HG02943 (cell line): ENCODE results near the gene MPRIP.

Experiments
- ATAC-seq: cut with Tn5 transposase; IDR thresholded peaks from one replicate; pipeline ENCODE4 v1.9.1; 2021; ENCODE audit warnings: mild to moderate bottlenecking, low read depth, moderate library complexity; ENCODE audit not compliant: unreplicated experiment

Gene MPRIP

DNA sequence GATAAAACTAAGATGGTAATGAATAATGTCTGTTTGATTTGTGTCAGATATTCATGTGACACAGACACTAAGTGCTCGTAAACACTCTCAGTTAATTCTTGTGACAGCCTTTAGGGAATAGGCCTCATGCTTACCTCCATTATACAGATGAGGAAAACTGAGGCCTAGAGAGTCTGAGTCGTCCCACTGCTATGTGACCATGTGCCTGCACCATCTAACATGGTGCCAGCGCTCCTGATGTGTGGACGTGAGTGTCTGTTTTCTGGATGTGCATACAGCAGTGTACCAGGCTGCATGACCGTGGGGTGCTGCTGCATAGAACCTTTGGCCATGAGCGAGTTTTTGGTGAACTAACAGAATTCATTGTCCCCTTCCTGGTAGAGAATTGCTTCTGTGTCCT is 61.8 kb downstream of the MPRIP start:
- no peak for ATAC-seq

DNA sequence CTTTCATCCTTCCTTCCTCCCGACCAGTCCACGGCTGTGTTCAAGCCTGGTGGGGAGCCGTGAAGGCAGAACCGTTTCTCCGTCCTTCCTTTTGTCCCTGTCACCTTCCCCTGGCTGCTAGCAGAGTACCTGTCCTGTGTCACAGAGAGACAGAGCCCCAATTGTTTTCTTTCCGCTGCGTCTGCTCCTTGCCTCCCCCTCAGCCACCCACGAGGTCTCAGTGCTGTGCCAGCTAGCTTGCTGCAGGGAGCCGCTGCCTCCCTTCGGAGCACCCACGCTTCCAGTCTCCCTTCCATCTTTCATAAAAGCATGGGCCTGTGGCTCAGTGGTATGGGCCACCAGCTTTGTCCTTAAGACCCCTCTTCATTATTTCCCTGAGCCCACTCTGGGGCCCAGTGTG is 62.2 kb downstream of the MPRIP start:
- no peak for ATAC-seq

- no peak for ATAC-seq
These were observed 63.7 kb downstream of the MPRIP start for GRCh38 chr17:17105976-17106375.

DNA sequence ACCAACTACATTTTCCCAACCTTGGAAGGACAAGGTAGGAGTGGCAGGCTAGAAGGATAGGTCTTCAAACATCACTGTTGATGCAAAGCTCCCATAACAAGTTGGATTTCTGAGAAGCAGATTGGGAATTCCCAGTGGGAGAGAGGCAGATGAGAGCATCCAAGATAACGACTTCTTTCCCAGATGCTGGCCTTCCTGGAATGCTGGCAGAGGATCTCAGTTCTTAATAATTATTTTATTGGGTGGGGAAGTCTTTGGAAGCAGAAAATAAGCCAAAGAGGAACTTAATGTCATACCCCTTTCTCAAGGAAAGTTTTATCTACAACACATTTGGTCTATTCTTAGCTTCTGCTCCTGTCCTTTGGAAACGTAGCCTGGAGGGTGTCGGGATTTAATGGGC is 64.5 kb downstream of the MPRIP start:
- no peak for ATAC-seq

DNA sequence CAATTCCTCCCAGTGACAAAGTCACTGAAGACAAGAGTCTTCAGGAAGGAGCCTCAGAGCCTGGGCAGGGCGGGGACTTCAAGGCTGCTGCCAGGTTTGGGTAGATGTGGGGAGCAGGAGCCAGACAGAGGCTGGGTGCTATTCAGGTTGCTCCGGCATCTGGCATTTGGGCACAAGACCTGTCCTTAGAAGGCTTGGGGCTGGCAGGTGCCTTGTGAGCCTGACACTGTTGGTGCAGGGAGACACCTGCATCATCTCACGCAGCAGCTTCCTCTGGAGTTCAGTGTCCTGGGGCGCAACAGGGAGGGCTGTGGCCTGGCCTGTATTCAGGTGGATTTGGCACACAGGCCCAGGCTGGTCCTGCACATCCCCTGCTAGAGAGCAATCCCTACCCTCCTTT is 65.0 kb downstream of the MPRIP start:
- ATAC-seq, result no peak

- ATAC-seq, result no peak
These were observed 65.7 kb downstream of the MPRIP start for GRCh38 chr17:17107891-17108431.

- no peak for ATAC-seq
These were observed 66.3 kb downstream of the MPRIP start for GRCh38 chr17:17108451-17109049.

- no peak for ATAC-seq
These were observed 67.0 kb downstream of the MPRIP start for GRCh38 chr17:17109256-17109655.

GRCh38 chr17:17109907-17110306 is 67.7 kb downstream of the MPRIP start:
- ATAC-seq, result no peak

DNA sequence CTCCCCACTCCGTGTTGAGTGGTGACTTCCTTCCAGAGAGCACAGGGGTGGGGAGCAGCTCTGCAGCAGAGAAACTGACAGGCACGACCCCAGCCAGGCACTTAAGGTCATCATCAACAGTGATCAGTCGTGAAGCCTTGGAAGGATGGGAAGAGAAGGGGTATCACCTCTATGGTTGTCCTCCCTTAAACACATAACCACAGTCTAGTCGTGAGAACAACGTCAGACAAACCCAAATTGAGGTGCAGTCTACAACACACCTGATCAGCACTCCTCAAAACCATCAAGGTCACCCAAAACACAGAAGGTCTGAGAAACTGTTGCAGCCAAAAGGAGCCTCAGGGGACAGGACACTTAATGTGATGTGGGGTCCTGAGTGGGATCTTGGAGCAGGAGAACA is 68.3 kb downstream of the MPRIP start:
- ATAC-seq, result no peak

GRCh38 chr17:17111401-17112393 is 69.4 kb downstream of the MPRIP start:
- ATAC-seq, result no peak

GRCh38 chr17:17112628-17113200 is 70.5 kb downstream of the MPRIP start:
- no peak for ATAC-seq

GRCh38 chr17:17114592-17115225 is 72.5 kb downstream of the MPRIP start:
- ATAC-seq, result no peak

DNA sequence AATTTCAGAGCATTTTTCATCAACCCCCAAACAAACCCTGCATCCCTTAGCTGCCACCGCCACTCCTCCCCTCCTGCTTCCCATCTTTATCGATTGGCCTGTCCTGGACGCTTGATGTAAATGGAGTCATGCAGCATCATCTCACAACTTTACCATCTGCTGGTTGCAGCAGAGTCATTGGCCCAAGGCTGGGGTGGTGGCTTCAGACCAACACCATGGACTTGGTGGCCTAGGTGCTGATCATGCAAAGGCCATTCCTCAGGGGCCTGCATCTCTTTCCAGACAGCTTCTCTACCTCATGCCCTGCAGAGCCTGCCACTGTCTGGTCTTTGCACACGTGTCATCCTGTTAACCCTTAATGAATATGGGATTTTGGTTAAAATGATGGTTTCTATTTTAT is 73.4 kb downstream of the MPRIP start:
- no peak for ATAC-seq

- ATAC-seq, result no peak
These were observed 74.1 kb downstream of the MPRIP start for GRCh38 chr17:17116406-17116805.

- ATAC-seq, result no peak
These were observed 75.7 kb downstream of the MPRIP start for GRCh38 chr17:17117923-17118322.

DNA sequence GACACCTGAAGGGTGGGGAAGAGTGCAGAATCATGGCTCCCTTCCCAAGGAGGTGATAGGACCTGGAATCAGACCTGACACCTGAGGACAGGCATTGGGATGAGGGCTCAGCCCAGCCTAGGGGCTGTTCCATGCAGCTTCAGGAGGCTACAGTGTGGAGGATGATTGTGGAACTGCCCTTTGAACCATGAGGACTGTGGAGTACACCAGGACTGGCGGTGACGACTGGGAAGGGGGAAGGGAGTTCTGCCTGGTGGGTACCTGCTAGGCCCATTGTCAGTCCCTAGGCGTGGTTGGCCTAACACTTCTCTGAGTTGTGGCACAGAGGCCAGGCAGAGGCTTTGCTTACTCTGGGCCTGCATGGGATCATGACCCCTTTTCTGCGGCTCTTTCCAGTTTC is 76.1 kb downstream of the MPRIP start:
- no peak for ATAC-seq

DNA sequence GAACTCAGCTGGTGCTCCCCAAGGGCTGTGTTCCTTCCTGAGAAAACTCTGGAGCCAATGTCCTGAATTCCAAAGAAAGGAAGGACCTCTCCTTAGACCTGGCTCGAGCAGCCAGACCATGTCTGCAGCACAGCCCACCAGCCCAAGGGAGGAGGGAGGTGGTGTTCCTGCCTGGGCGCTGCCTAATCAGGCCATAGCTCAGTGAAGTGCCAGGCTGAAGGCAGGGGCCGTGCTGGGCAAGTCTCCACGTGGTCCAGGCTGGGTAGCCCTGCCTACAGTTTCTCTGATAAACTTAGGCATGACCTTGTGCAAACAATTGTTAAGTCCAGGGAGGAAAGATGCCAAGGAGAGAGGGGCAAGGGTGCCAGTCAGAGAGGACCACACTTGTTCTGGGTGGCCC is 76.8 kb downstream of the MPRIP start:
- no peak for ATAC-seq

DNA sequence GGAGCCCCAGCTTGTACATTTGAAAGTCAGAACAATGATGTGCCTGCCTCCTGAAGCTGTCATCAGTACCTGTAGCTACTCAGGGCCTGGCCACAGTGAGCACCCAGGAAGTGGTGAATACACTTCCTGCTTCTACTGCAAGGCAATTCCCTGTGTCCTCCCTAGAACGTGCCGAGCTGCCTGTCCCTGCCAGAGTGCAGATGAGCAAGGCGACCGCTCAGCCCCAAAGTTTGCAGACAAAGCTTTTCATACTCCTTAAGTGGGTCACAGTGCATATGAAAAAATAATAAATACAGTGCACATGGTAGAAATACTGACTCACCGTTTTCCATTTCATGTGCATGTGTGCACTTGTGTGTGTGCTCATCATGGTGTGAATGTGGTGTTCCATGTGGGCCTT is 77.3 kb downstream of the MPRIP start:
- no peak for ATAC-seq

DNA sequence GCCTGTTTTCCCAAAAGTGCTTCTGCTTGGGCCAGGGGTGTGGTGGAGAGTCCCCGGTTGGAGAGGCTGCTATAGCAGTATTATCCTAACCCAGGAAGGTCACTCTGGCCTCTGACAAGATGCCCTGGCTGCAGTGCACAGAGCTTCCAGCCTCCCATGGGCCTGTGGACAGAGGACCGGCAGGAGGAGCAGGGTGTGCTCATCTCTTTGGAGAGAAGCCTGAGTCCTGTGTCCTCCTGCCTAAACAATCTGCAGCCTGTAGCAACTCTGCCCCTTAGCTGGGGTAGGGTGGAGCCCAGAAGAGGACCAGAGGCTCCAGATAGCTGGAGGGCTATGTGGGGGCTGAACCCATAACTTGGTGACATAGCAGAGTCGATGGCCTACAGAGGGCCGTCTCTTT is 78.0 kb downstream of the MPRIP start:
- ATAC-seq, result no peak

- no peak for ATAC-seq
These were observed 78.4 kb downstream of the MPRIP start for GRCh38 chr17:17120701-17121100.
